Measurements from ENCODE around the gene EEF1A2.

- TF ChIP-seq PKNOX1 (IDR thresholded peaks at IDR 0.05) (no peak), SUZ12 (IDR thresholded peaks at IDR 0.05) (no peak), FOXM1 (IDR thresholded peaks at IDR 0.05; ENCODE audit: borderline replicate concordance) (no peak), ZNF384 (IDR thresholded peaks at IDR 0.05) (no peak), L3MBTL2 (conservative IDR thresholded peaks at IDR 0.05) (no peak), NFRKB (IDR thresholded peaks at IDR 0.05) (no peak), HDGF (IDR thresholded peaks at IDR 0.05; ENCODE audit: borderline replicate concordance) (no peak), CTBP1 (IDR thresholded peaks at IDR 0.05; ENCODE audit: borderline replicate concordance) (no peak), SP1 (IDR thresholded peaks at IDR 0.05) (no peak), LEF1 (IDR thresholded peaks at IDR 0.05; ENCODE audit: borderline replicate concordance) (no peak), BHLHE40 (IDR thresholded peaks at IDR 0.05; ENCODE audit: borderline replicate concordance) (no peak), FOXK2 (IDR thresholded peaks at IDR 0.05) (no peak), ELF4 (IDR thresholded peaks at IDR 0.05) (no peak)
Observed at GRCh38 chr20:63486300-63486855, 12.5 kb downstream of the EEF1A2 start.

Data from HEK293T (cell line).